ENCODE results near the gene LRFN4. TPM values are rescaled to one million over a fixed set of nuclear protein-coding genes. Genes with fewer than 3 reads are reported as not detected.

The LRFN4 gene
- total and polyA plus RNA-seq, 2 of the 13 experiments (the other 11 are each of a cell fraction or from before 2014, with no cell fraction given) = 1.3 to 6.8 TPM

DNA sequence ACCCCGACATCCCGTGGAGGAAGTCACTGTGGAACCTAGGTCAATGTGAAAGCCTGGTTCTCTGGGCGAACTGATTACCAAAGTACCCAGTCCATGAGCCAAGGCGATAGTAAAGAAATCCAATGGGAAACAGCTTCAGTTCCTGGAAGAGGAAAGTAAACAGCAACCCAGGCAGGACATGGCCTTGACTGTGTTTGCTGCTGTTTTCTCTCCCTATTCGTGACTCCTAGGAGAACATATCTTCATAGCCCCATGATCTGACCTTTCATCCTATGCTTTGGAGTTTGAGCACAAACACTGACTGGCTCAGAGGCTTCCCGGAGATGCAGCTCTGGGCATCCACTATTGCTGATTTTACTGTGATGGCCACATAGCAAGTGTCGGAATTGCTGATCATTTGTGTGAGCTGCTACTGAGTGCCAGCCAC is 45.1 kb downstream of the LRFN4 start (continued):
- TF ChIP-seq ZHX2 (IDR thresholded peaks at IDR 0.05; ENCODE audit: low read depth) (no peak), ZHX2 (CRISPR knock-in tag; IDR thresholded peaks at IDR 0.05; ENCODE audit: borderline replicate concordance) (no peak), SP2 (CRISPR knock-in tag; IDR thresholded peaks at IDR 0.05) (no peak), GABPB1 (CRISPR knock-in tag; IDR thresholded peaks at IDR 0.05) (peak; percentile 29; the same call in 1 of the 2 replicates), THAP11 (CRISPR knock-in tag; IDR thresholded peaks at IDR 0.05) (peak; percentile 77), KDM4B (CRISPR knock-in tag; IDR thresholded peaks at IDR 0.05) (peak; percentile 68; the same call in 1 of the 2 replicates), REPIN1 (CRISPR knock-in tag; IDR thresholded peaks at IDR 0.05; ENCODE audit: borderline replicate concordance, low read depth) (peak; percentile 88), ZNF552 (CRISPR knock-in tag; IDR thresholded peaks at IDR 0.05; ENCODE audit: borderline replicate concordance) (0 out of 2 replicates have a peak, but pooled peaks have one; percentile 35), HOXA3 (CRISPR knock-in tag; IDR thresholded peaks at IDR 0.05) (peak; percentile 93), AGO2 (optimal IDR thresholded peaks at IDR 0.05; ENCODE audit: low read depth, low read length) (no peak), ZBTB21 (CRISPR knock-in tag; IDR thresholded peaks at IDR 0.05) (no peak), HOXA5 (CRISPR knock-in tag; IDR thresholded peaks at IDR 0.05) (peak; percentile 68; the same call in 1 of the 2 replicates), PPARG (CRISPR knock-in tag; conservative IDR thresholded peaks at IDR 0.05) (peak; percentile 96), NCOR1 (IDR thresholded peaks at IDR 0.05; ENCODE audit: borderline replicate concordance, low read length) (peak; percentile 90), MIXL1 (CRISPR knock-in tag; IDR thresholded peaks at IDR 0.05) (peak; percentile 86)
- TF ChIP-seq, protein P1, sequence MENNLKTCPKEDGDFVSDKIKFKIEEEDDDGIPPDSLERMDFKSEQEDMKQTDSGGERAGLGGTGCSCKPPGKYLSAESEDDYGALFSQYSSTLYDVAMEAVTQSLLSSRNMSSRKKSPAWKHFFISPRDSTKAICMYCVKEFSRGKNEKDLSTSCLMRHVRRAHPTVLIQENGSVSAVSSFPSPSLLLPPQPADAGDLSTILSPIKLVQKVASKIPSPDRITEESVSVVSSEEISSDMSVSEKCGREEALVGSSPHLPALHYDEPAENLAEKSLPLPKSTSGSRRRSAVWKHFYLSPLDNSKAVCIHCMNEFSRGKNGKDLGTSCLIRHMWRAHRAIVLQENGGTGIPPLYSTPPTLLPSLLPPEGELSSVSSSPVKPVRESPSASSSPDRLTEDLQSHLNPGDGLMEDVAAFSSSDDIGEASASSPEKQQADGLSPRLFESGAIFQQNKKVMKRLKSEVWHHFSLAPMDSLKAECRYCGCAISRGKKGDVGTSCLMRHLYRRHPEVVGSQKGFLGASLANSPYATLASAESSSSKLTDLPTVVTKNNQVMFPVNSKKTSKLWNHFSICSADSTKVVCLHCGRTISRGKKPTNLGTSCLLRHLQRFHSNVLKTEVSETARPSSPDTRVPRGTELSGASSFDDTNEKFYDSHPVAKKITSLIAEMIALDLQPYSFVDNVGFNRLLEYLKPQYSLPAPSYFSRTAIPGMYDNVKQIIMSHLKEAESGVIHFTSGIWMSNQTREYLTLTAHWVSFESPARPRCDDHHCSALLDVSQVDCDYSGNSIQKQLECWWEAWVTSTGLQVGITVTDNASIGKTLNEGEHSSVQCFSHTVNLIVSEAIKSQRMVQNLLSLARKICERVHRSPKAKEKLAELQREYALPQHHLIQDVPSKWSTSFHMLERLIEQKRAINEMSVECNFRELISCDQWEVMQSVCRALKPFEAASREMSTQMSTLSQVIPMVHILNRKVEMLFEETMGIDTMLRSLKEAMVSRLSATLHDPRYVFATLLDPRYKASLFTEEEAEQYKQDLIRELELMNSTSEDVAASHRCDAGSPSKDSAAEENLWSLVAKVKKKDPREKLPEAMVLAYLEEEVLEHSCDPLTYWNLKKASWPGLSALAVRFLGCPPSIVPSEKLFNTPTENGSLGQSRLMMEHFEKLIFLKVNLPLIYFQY (CRISPR knock-in tag; IDR thresholded peaks at IDR 0.05; ENCODE audit: borderline replicate concordance) = 0 out of 2 replicates have a peak, but pooled peaks have one; percentile 80
- TF ChIP-seq, protein P2, sequence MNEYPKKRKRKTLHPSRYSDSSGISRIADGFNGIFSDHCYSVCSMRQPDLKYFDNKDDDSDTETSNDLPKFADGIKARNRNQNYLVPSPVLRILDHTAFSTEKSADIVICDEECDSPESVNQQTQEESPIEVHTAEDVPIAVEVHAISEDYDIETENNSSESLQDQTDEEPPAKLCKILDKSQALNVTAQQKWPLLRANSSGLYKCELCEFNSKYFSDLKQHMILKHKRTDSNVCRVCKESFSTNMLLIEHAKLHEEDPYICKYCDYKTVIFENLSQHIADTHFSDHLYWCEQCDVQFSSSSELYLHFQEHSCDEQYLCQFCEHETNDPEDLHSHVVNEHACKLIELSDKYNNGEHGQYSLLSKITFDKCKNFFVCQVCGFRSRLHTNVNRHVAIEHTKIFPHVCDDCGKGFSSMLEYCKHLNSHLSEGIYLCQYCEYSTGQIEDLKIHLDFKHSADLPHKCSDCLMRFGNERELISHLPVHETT (CRISPR knock-in tag; conservative IDR thresholded peaks at IDR 0.05) = no peak
